DOHH2 (cell line): ENCODE data around the gene CCDC171.

Experiments
- H3F3A ChIP-seq: fragments of 200-600 bp; sonication (generic), shearing (Covaris generic); 2 replicates; pipeline ENCODE4 v1.6.0; 2016; ENCODE audit warnings: antibody characterized with exemption, mild to moderate bottlenecking; ENCODE audit not compliant: control insufficient read depth, insufficient read depth
- H3K27ac ChIP-seq: fragments of 200-600 bp; sonication (generic); 2 replicates; pipeline ENCODE4 v1.5.1; 2014; ENCODE audit warnings: low read depth, mild to moderate bottlenecking, low read length, moderate library complexity
- H3K27me3 ChIP-seq: fragments of 200-600 bp; sonication (generic); 2 replicates; pipeline ENCODE4 v1.6.1; 2014; ENCODE audit warnings: mild to moderate bottlenecking, low read length, mixed read lengths; ENCODE audit not compliant: control insufficient read depth
- H3K36me3 ChIP-seq: fragments of 200-600 bp; sonication (generic); 2 replicates; pipeline ENCODE4 v1.6.1; 2014; ENCODE audit warnings: mild to moderate bottlenecking, low read length, moderate library complexity, mixed read lengths; ENCODE audit not compliant: control insufficient read depth
- H3K4me1 ChIP-seq: fragments of 200-600 bp; sonication (generic); 2 replicates; pipeline ENCODE4 v1.6.1; 2014; ENCODE audit warnings: mild to moderate bottlenecking, low read length, mixed read lengths; ENCODE audit not compliant: control insufficient read depth
- H3K4me2 ChIP-seq: fragments of 200-600 bp; sonication (generic); 2 replicates; pipeline ENCODE4 v1.6.0; 2014; ENCODE audit warnings: mild to moderate bottlenecking, low read length, moderate library complexity
- H3K4me3 ChIP-seq: fragments of 200-600 bp; sonication (generic); 2 replicates; pipeline ENCODE4 v1.5.1; 2014; ENCODE audit warnings: mild to moderate bottlenecking, low read length, mixed read lengths
- H3K79me2 ChIP-seq: fragments of 200-600 bp; sonication (generic); 2 replicates; pipeline ENCODE4 v1.6.1; 2014; ENCODE audit warnings: mild to moderate bottlenecking, low read length, mixed read lengths; ENCODE audit not compliant: control insufficient read depth
- H3K9me2 ChIP-seq: fragments of 200-600 bp; sonication (generic); replicated peaks from 2 replicates; pipeline ENCODE4 v1.6.1; 2014; ENCODE audit warnings: mild to moderate bottlenecking, low read length, mixed read lengths; ENCODE audit not compliant: control insufficient read depth
- H3K9me3 ChIP-seq: fragments of 200-600 bp; sonication (generic); 2 replicates; pipeline ENCODE4 v1.6.1; 2014; ENCODE audit warnings: antibody characterized with exemption, low read length, mixed read lengths; ENCODE audit not compliant: control insufficient read depth, insufficient read depth
- H4K20me1 ChIP-seq: fragments of 200-600 bp; sonication (generic); 2 replicates; pipeline ENCODE4 v1.6.0; 2014; ENCODE audit warnings: low read depth, mild to moderate bottlenecking, antibody characterized with exemption, low read length, moderate library complexity; ENCODE audit not compliant: control insufficient read depth, insufficient read depth
- EZH2phosphoT487 ChIP-seq: fragments of 200-600 bp; sonication (generic); IDR thresholded peaks from 2 replicates; pipeline ENCODE4 v1.6.1; 2017; ENCODE audit warnings: borderline replicate concordance, mild to moderate bottlenecking, antibody characterized with exemption, low read length, moderate library complexity, mixed read lengths
- TF ChIP-seq, protein P1 (sequence below): fragments of 200-600 bp; sonication (generic); IDR thresholded peaks from one replicate; pipeline ENCODE4 v1.5.1; 2014; ENCODE audit warnings: antibody characterized with exemption, mild to moderate bottlenecking, low read depth, low read length; ENCODE audit not compliant: poor library complexity, severe bottlenecking

Gene CCDC171

DNA sequence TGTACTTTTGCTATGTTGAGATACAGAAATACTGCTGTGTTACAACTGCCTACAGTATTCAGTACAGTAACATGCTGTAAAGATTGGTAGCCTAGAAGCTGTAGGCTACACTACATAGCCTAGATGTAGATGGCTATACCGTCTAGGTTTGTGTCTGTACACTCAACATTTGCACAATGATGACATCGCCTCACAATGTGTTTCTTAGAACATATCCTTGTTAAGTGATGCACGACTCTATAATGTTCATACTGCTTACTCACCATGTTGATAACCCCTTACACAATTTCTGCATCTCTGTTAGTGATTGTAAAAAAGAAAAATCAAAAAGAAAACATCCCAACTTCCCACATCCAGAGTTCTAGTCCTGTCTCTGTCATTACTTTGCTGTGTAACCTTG is 450.0 kb downstream of the CCDC171 start:
- no peaks in the 10 kb centered on the region for H3K27me3 ChIP-seq
- no peaks in the 10 kb centered on the region for H3K9me3 ChIP-seq
- no peaks in the 10 kb centered on the region for H3F3A ChIP-seq
- H3K27ac ChIP-seq = no peak overlapping the region
- H3K4me2 ChIP-seq = no peak overlapping the region
- no peak for TF ChIP-seq EZH2phosphoT487
- TF ChIP-seq, protein P1, sequence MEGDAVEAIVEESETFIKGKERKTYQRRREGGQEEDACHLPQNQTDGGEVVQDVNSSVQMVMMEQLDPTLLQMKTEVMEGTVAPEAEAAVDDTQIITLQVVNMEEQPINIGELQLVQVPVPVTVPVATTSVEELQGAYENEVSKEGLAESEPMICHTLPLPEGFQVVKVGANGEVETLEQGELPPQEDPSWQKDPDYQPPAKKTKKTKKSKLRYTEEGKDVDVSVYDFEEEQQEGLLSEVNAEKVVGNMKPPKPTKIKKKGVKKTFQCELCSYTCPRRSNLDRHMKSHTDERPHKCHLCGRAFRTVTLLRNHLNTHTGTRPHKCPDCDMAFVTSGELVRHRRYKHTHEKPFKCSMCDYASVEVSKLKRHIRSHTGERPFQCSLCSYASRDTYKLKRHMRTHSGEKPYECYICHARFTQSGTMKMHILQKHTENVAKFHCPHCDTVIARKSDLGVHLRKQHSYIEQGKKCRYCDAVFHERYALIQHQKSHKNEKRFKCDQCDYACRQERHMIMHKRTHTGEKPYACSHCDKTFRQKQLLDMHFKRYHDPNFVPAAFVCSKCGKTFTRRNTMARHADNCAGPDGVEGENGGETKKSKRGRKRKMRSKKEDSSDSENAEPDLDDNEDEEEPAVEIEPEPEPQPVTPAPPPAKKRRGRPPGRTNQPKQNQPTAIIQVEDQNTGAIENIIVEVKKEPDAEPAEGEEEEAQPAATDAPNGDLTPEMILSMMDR = no peak
- H3K4me3 ChIP-seq = no peak overlapping the region
- no peaks in the 10 kb centered on the region for H3K36me3 ChIP-seq
- H3K4me1 ChIP-seq = no peaks in the 10 kb centered on the region
- no peaks in the 10 kb centered on the region for H3K79me2 ChIP-seq
- H3K9me2 ChIP-seq = no peaks in the 10 kb centered on the region
- no peaks in the 10 kb centered on the region for H4K20me1 ChIP-seq

- no peak overlapping the region for H3K4me3 ChIP-seq
- H4K20me1 ChIP-seq = no peaks in the 10 kb centered on the region
- no peaks in the 10 kb centered on the region for H3K9me3 ChIP-seq
- no peaks in the 10 kb centered on the region for H3K36me3 ChIP-seq
- no peaks in the 10 kb centered on the region for H3K27me3 ChIP-seq
- H3K79me2 ChIP-seq = no peaks in the 10 kb centered on the region
- H3K4me2 ChIP-seq = no peak overlapping the region
- TF ChIP-seq, protein P1 = no peak
- no peak for TF ChIP-seq EZH2phosphoT487
- H3F3A ChIP-seq = no peaks in the 10 kb centered on the region
- no peaks in the 10 kb centered on the region for H3K9me2 ChIP-seq
- no peak overlapping the region for H3K27ac ChIP-seq
- H3K4me1 ChIP-seq = no peaks in the 10 kb centered on the region
Measured at GRCh38 chr9:16003785-16004184, 450.9 kb downstream of the CCDC171 start.

- no peaks in the 10 kb centered on the region for H3K4me1 ChIP-seq
- no peak overlapping the region for H3K4me2 ChIP-seq
- no peak overlapping the region for H3K4me3 ChIP-seq
- H3K27ac ChIP-seq = no peak overlapping the region
- no peaks in the 10 kb centered on the region for H3K79me2 ChIP-seq
- H4K20me1 ChIP-seq = no peaks in the 10 kb centered on the region
- no peaks in the 10 kb centered on the region for H3K9me2 ChIP-seq
- H3K9me3 ChIP-seq = no peaks in the 10 kb centered on the region
- H3K36me3 ChIP-seq = no peaks in the 10 kb centered on the region
- no peaks in the 10 kb centered on the region for H3K27me3 ChIP-seq
- H3F3A ChIP-seq = no peaks in the 10 kb centered on the region
- TF ChIP-seq, protein P1 = no peak
- TF ChIP-seq EZH2phosphoT487 = no peak
Measured at GRCh38 chr9:16004613-16005012, 451.8 kb downstream of the CCDC171 start.

- Histone ChIP-seq H3K4me1 (no peaks in the 10 kb centered on the region), H3K4me2 (no peak overlapping the region), H3K36me3 (no peaks in the 10 kb centered on the region), H3K27ac (no peak overlapping the region), H3K9me2 (no peaks in the 10 kb centered on the region), H3K9me3 (no peaks in the 10 kb centered on the region), H4K20me1 (no peaks in the 10 kb centered on the region), H3K79me2 (no peaks in the 10 kb centered on the region), H3K27me3 (no peaks in the 10 kb centered on the region), H3K4me3 (no peak overlapping the region), H3F3A (no peaks in the 10 kb centered on the region)
- no peak for TF ChIP-seq EZH2phosphoT487
- TF ChIP-seq, protein P1 = no peak
Measured at GRCh38 chr9:16010221-16010620, 457.4 kb downstream of the CCDC171 start.
